Measurements from ENCODE around the gene PPP1R26. TPM values are rescaled to one million over a fixed set of nuclear protein-coding genes. Genes with fewer than 3 reads are reported as not detected.

The PPP1R26 gene
- total and polyA plus RNA-seq, 2 experiments from 2014 or later: 10.7 to 49.8 TPM

DNA sequence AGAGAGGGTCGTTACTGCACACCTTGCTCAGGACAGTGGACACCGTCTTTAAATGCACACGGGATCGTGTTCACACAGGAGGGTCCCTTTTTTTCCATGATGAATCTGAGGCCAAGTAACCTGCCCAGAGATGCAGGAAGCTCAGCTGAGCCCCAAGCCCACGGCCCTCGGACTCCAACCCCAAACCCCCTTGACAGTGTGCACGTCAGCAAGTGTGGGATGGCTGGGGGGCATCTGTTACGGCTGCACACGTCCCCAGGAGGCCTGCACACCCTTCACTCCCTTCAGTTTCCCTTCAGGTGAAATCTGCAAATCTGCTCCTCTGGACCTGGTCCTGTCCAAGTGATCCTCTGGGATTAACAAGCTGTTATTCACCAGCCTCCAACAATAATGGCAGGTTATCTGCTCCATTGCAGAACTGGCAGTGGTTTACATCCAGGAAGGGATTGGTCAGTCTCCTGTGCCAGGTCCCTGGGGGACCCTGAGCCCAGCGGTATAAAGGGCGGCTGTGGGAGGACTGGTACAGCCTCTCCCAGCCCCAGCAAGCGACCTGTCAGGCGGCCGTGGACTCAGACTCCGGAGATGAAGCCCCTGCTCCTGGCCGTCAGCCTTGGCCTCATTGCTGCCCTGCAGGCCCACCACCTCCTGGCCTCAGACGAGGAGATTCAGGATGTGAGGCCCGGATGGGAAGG lies 41.5 kb downstream of the PPP1R26 start, which contains the start of gene LCN1:
TSS of gene LCN1 (plus strand) at position 525 of the 692 bp plus-strand sequence. CDS start at position 583, 58 bp downstream.
- no peak within 1 kb of the TSS for H3K27ac Mint-ChIP-seq

GRCh38 chr9:135521608-135522095 lies 42.1 kb downstream of the PPP1R26 start:
- H3K9me3 Mint-ChIP-seq: no peaks in the 10 kb centered on the region
- no peak overlapping the region for H3K27ac Mint-ChIP-seq
- no peak overlapping the region for H2AFZ ChIP-seq
- no peak for TF ChIP-seq EZH2 (IDR thresholded peaks at IDR 0.05; ENCODE audit: low read depth, unreplicated experiment)
- TF ChIP-seq POLR2AphosphoS5 (IDR thresholded peaks at IDR 0.05; ENCODE audit: low read depth): no peak
- no peak for TF ChIP-seq ETS1 (IDR thresholded peaks at IDR 0.05)
- TF ChIP-seq ZNF331 (CRISPR knock-in tag; IDR thresholded peaks at IDR 0.05; ENCODE audit: low read depth): no peak
- no peak for TF ChIP-seq ZNF462 (CRISPR knock-in tag; IDR thresholded peaks at IDR 0.05)
- no peak for TF ChIP-seq ZNF114 (CRISPR knock-in tag; IDR thresholded peaks at IDR 0.05)
- no peak for TF ChIP-seq JUNB (IDR thresholded peaks at IDR 0.05; ENCODE audit: unreplicated experiment)
- TF ChIP-seq CTCF (conservative IDR thresholded peaks at IDR 0.05; ENCODE audit: low read depth in 2 of 2): no peak

More for the DNA sequence above, 41.5 kb downstream of the PPP1R26 start, which contains the start of gene LCN1:
- Histone ChIP-seq H3F3A (replicated peaks; ENCODE audit: low read depth) (no peaks in the 10 kb centered on the region), H2AFZ (no peak within 1 kb of the TSS), H3K27me3 (ENCODE audit: insufficient read depth) (no peaks in the 10 kb centered on the region), H3K4me2 (no peak within 1 kb of the TSS), H3K4me3 (no peak within 1 kb of the TSS), H3K79me2 (replicated peaks; ENCODE audit: insufficient read depth) (no peaks in the 10 kb centered on the region), H3K27ac (ENCODE audit: low read depth) (no peak within 1 kb of the TSS), H3K4me1 (ENCODE audit: insufficient read depth) (no peaks in the 10 kb centered on the region), H3K9me2 (ENCODE audit: insufficient read depth) (no peaks in the 10 kb centered on the region), H4K20me1 (replicated peaks; ENCODE audit: insufficient read depth) (no peaks in the 10 kb centered on the region), H3K36me3 (ENCODE audit: insufficient read depth) (no peaks in the 10 kb centered on the region)
- DNase-seq (ENCODE audit: low spot score) (no peak), ATAC-seq (no peak)
- H3K27me3 Mint-ChIP-seq (ENCODE audit: insufficient read depth, low read depth, poor library complexity): no peaks in the 10 kb centered on the region
- no peaks in the 10 kb centered on the region for H3K9me3 Mint-ChIP-seq
- H3K36me3 Mint-ChIP-seq (ENCODE audit: low read depth): no peaks in the 10 kb centered on the region
- no peak within 1 kb of the TSS for H3K4me3 Mint-ChIP-seq
- H3K4me1 Mint-ChIP-seq: peaks cover 10% of the 10 kb centered on the region; the same call in 2 of the 3 replicates
- TF ChIP-seq JUNB (IDR thresholded peaks at IDR 0.05; ENCODE audit: unreplicated experiment): no peak

More at GRCh38 chr9:135521608-135522095, 42.1 kb downstream of the PPP1R26 start:
- DNase-seq (ENCODE audit: low spot score): no peak
- Mint-ChIP-seq H3K27me3 (ENCODE audit: insufficient read depth, low read depth, poor library complexity) (no peaks in the 10 kb centered on the region), H3K4me1 (peaks cover 10% of the 10 kb centered on the region; the same call in 2 of the 3 replicates), H3K4me3 (no peak overlapping the region), H3K36me3 (ENCODE audit: low read depth) (no peaks in the 10 kb centered on the region)
- no peak for ATAC-seq
- Histone ChIP-seq H3K36me3 (ENCODE audit: insufficient read depth) (no peaks in the 10 kb centered on the region), H3K4me2 (no peak overlapping the region), H3K4me3 (no peak overlapping the region), H3K4me1 (ENCODE audit: insufficient read depth) (no peaks in the 10 kb centered on the region), H3K27me3 (ENCODE audit: insufficient read depth) (no peaks in the 10 kb centered on the region), H3F3A (replicated peaks; ENCODE audit: low read depth) (no peaks in the 10 kb centered on the region), H3K27ac (ENCODE audit: low read depth) (no peak overlapping the region), H3K9me2 (ENCODE audit: insufficient read depth) (no peaks in the 10 kb centered on the region), H3K79me2 (replicated peaks; ENCODE audit: insufficient read depth) (no peaks in the 10 kb centered on the region), H4K20me1 (replicated peaks; ENCODE audit: insufficient read depth) (no peaks in the 10 kb centered on the region)

Measured in GM23338 (cell line).